Fibroblast of villous mesenchyme (primary cell): ENCODE measurements around the gene BICD1. TPM values are rescaled to one million over a fixed set of nuclear protein-coding genes. Genes with fewer than 3 reads are reported as not detected.
A peak's percentile ranks its signal among the peaks of the same experiment; 100 is the strongest.

Source experiments
- DNase-seq: peaks from one replicate; pipeline ENCODE4 v3.0.0-alpha.2; 2010; ENCODE audit warnings: low read depth
- H3K4me3 ChIP-seq: 2 replicates; pipeline ENCODE4 v1.5.1; 2011; ENCODE audit warnings: low read depth, mild to moderate bottlenecking, low read length
- CTCF ChIP-seq: IDR thresholded peaks from 2 replicates; pipeline ENCODE4 v1.5.1; 2012; ENCODE audit warnings: low read depth, mild to moderate bottlenecking, low read length; ENCODE audit not compliant: insufficient read depth
- total RNA-seq: library from RNA; depleted of rRNA; stranded (reverse); fragments of >200 nt; gene quantifications from 2 replicates; pipeline ENCODE4 v1.2.3, GENCODE V29; 2012

Gene BICD1
- total RNA-seq, 1 donor: 24.6 TPM

- TF ChIP-seq CTCF: no peak
- H3K4me3 ChIP-seq: no peak overlapping the region
- DNase-seq: no peak
Measured at GRCh38 chr12:32117316-32117715, 10.7 kb downstream of the BICD1 start.

DNA sequence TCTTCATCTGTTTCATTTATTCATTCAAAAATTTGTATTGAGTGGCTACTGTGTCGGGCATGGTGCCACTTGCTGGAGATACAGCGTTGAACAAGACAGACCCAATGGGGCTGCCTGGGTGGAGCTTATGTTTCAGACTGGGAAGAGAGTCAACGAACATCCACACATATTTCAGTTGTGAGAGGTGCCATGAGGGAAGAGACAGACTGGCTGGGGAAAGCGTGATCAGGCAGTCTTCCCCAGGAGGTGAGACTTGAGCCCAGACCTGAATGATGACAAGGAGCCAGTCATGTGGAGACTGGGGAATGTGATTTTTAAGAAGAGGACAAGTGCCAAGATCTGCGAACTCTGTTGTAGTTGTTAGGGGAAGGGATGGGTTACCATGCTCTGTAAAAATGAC lies 12.2 kb downstream of the BICD1 start:
- TF ChIP-seq CTCF: no peak
- no peak for DNase-seq
- no peak overlapping the region for H3K4me3 ChIP-seq

- DNase-seq: no peak
- no peak for TF ChIP-seq CTCF
Measured at GRCh38 chr12:32120419-32120818, 13.8 kb downstream of the BICD1 start.

GRCh38 chr12:32124637-32125036 lies 18.0 kb downstream of the BICD1 start:
- TF ChIP-seq CTCF: no peak
- no peak for DNase-seq
- H3K4me3 ChIP-seq: no peak overlapping the region

More at GRCh38 chr12:32120419-32120818, 13.8 kb downstream of the BICD1 start:
- no peak overlapping the region for H3K4me3 ChIP-seq

GRCh38 chr12:32125455-32126084 lies 18.9 kb downstream of the BICD1 start:
- no peak overlapping the region for H3K4me3 ChIP-seq
- no peak for DNase-seq
- TF ChIP-seq CTCF: no peak

DNA sequence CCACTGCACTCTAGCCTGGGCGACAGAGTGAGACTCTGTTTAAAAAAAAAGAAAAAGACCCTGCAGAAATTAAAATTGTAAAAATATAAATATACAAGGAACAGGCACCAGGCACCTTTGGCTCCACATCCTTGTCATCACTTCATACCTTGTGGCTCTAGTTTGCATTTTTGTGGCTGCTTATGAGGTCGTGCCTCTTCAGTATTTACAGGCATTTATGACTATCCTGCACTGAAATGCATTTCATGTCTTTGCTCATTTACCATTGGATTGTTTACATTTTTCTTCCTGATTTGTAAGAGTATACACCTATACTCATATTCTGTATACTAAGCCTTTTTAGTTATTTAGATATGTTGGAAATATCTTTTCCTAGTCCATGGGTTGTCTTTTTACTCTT lies 20.1 kb downstream of the BICD1 start:
- H3K4me3 ChIP-seq: no peak overlapping the region
- no peak for TF ChIP-seq CTCF
- peak; percentile 78 for DNase-seq

DNA sequence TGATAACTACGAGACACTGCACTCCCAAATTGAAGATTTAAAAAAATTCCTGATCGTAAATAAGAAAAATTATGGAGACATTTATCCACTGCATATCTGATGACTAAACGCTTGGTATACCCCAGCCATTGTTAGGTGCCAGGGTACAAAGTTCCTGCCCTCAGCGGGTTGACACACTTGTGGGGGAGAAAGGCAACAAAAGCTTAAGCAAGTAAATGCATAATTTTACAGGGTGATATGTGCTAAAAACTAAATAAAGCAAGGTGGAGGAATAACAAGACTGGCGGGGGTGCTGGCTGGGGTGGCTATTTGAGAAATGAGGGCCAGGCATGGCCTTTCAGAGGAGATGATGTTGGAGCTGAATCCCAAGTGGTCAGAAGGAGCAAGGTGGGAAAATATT lies 25.0 kb downstream of the BICD1 start:
- no peak for TF ChIP-seq CTCF
- no peak for DNase-seq
- H3K4me3 ChIP-seq: no peak overlapping the region
